Stomach (tissue), 9 donors: Measurements from ENCODE around the gene TMEM130. TPM values are rescaled to one million over a fixed set of nuclear protein-coding genes. Genes with fewer than 3 reads are reported as not detected.
A peak's percentile ranks its signal among the peaks of the same experiment; 100 is the strongest.
"Not testable (repeated sequence)": the region's sequence is repeated elsewhere in the genome, so short reads cannot be mapped to it uniquely, and the experiment has no call there.

Source experiments
- DNase-seq, 2 donors: peaks; one replicate each; pipeline versions ENCODE4 v3.0.0 to v3.0.0-alpha.2; 2013 to 2019
- H3K27ac ChIP-seq, 5 donors: fragments of 200-600 bp in 4 of 5; sonication (generic) in 4 of 5; one replicate each; pipeline ENCODE4 v1.5.1; 2013 to 2019; ENCODE audit warnings: mild to moderate bottlenecking in 1 of 5, moderate library complexity in 1 of 5
- H3K27me3 ChIP-seq, 3 donors: fragments of 200-600 bp; sonication (generic); one replicate each; pipeline ENCODE4 v1.5.1; 2017 to 2019; ENCODE audit warnings: mixed run types in 1 of 3
- H3K36me3 ChIP-seq, 4 donors: fragments of 200-600 bp; sonication (generic); 1 replicate in 3 of 4; 2 replicates in 1 of 4; pipeline ENCODE4 v1.5.1; 2016 to 2019
- H3K4me1 ChIP-seq, 4 donors: fragments of 200-600 bp; sonication (generic); one replicate each; pipeline ENCODE4 v1.5.1; 2016 to 2019
- H3K4me3 ChIP-seq, 4 donors: fragments of 200-600 bp; sonication (generic) in 3 of 4; one replicate each; pipeline ENCODE4 v1.5.1; 2016 to 2019; ENCODE audit warnings: mild to moderate bottlenecking in 1 of 4
- H3K9me3 ChIP-seq, 4 donors: fragments of 200-600 bp; sonication (generic); one replicate each; pipeline ENCODE4 v1.5.1; 2016 to 2019
- EP300 ChIP-seq: sonication (generic); formaldehyde crosslinking; IDR thresholded peaks from one replicate; pipeline ENCODE4 v1.6.1; 2017; ENCODE audit warnings: antibody characterized with exemption
- POLR2A ChIP-seq, 4 donors: fragments of 450-650 bp; IDR thresholded peaks; one replicate each; pipeline ENCODE4 v1.6.1; 2016; ENCODE audit warnings: antibody characterized with exemption in 4 of 4, control low read depth in 2 of 4, mild to moderate bottlenecking in 1 of 4, moderate library complexity in 1 of 4
- POLR2AphosphoS5 ChIP-seq, 3 donors: sonication (generic); formaldehyde crosslinking; IDR thresholded peaks; one replicate each; pipeline ENCODE4 v1.6.1; 2016; ENCODE audit warnings: antibody characterized with exemption in 3 of 3
- WGBS, 5 donors: extraction: QIAGEN DNeasy Blood & Tissue Kit in 3 of 5; methylation state at CpG; one replicate each; pipeline versions ENCODE4 v1.1.5 to v1.1.7; 2013 to 2018; 5-methylcytosine and 5-hydroxymethylcytosine counted together
- intact Hi-C: fragments of 100-400 bp; cut with DNase I; formaldehyde crosslinking; loops from one replicate; pipeline ENCODE4 v1.15.1; 2023; ENCODE audit warnings: low total_unique reads
- polyA plus RNA-seq, 3 donors: library from polyadenylated mRNA; stranded (reverse); fragments of 200-250 nt; gene quantifications; one replicate each; pipeline ENCODE4 v1.2.3, GENCODE V29; 2013
- total RNA-seq, 5 donors: library from RNA; depleted of rRNA; stranded (reverse); fragments of >200 nt; gene quantifications; one replicate each; pipeline versions ENCODE4 v1.1.0 to v1.2.3, GENCODE V29; 2014 to 2016
- TF ChIP-seq, protein P1 (sequence below), 7 experiments: fragments of 450-650 bp in 4 of 7; fragments of 200-600 bp in 3 of 7; sonication (generic) in 3 of 7; IDR thresholded peaks; one replicate each; pipeline ENCODE4 v1.5.1; 2016 to 2019; ENCODE audit warnings: antibody characterized with exemption in 7 of 7, control low read depth in 2 of 7, mild to moderate bottlenecking in 1 of 7
- donor health status: healthy with polysubstance abuse.
- donor health status: Bipolar disorder and iron deficiency.
- donor health status: healthy.

TMEM130 gene
- total and polyA plus RNA-seq, 8 donors: 0.29 to 4.1 (median 0.63) TPM; not detected in 3

DNA sequence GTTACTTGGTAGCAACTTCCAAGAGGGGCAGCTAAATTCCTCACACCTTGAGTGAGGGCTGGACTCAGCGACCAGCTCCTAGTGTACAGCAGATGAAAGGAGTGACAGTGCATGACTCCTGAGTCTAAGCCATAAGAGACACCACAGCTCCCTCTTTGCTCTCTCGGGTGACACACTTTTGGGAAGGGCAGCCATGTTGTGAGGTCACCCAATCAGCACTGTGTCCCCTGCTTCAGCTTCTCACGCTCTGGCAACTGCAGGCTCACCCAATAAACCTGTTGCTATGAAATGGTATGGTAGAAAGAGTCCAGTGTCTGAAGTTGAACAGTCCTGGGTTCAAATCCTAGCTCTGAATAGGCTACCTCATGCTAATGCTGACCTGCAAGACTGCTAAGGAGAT, 20.9 kb downstream of the TMEM130 start:
- Histone ChIP-seq H3K4me3 (no peak overlapping the region), H3K4me1 (no peaks in the 10 kb centered on the region), H3K36me3 (no peaks in the 10 kb centered on the region), H3K27me3 (peaks cover 0 to 6% (median 0%) of the 10 kb centered on the region in 3 donors), H3K9me3 (peaks cover 0 to 22% (median 19%) of the 10 kb centered on the region in 4 donors), H3K27ac (no peak overlapping the region)
- TF ChIP-seq POLR2A (IDR thresholded peaks at IDR 0.05): no peak
- TF ChIP-seq POLR2AphosphoS5 (IDR thresholded peaks at IDR 0.05): no peak
- TF ChIP-seq, protein P1, sequence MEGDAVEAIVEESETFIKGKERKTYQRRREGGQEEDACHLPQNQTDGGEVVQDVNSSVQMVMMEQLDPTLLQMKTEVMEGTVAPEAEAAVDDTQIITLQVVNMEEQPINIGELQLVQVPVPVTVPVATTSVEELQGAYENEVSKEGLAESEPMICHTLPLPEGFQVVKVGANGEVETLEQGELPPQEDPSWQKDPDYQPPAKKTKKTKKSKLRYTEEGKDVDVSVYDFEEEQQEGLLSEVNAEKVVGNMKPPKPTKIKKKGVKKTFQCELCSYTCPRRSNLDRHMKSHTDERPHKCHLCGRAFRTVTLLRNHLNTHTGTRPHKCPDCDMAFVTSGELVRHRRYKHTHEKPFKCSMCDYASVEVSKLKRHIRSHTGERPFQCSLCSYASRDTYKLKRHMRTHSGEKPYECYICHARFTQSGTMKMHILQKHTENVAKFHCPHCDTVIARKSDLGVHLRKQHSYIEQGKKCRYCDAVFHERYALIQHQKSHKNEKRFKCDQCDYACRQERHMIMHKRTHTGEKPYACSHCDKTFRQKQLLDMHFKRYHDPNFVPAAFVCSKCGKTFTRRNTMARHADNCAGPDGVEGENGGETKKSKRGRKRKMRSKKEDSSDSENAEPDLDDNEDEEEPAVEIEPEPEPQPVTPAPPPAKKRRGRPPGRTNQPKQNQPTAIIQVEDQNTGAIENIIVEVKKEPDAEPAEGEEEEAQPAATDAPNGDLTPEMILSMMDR (IDR thresholded peaks at IDR 0.05): no peak
- TF ChIP-seq EP300: no peak
- 84 to 91% (median 86%) methylated on average over 3 of the region's 3 CpGs for WGBS, 5 donors
- no peak for DNase-seq
- intact Hi-C loops: no loop called here

- intact Hi-C loops: loop anchor here (5.0 kb wide), 1 partner anchor 410 kb away; no protein-coding TSS in a partner anchor
- not testable (repeated sequence) for H3K4me1 ChIP-seq
These were observed 27.3 kb downstream of the TMEM130 start for GRCh38 chr7:98842552-98842951.

DNA sequence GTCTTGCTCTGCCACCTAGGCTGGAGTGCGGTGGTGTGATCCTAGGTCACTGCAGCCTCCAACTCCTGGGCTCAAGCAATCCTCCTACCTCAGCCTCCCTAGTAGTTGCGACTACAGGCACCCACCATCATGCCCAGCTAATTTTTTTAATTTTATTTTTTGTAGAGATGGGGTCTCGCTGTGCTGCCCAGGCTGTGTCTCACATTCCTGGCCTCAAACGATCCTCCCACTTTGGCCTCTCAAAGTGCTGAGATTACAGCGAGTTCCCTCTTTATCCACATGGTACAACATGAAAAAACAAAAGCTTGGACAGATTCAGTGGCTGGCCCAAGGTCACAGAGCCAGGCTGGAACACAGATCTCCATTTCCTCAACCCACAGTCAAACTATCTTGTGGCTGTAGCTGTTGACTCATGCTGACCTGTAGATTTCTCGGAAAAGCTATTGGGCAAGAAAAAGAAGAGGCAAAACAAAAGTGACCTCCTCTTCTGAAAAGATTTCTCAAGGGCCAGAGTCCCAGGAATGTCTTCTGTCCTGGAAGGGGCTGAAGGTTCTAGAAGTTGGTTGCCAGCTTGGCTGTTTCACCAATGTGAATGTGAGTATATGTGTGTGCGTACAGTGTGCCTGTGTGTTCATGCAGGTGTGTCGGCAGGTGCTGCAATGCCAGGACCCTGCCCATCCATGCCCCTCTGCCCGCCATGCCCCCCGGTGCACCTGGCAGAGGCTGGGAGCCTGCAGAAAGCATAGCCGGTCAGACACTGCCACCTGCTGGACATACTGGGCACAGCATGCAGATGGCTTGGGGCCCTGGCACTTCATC, 28.4 kb downstream of the TMEM130 start:
- Histone ChIP-seq H3K9me3 (no peaks in the 10 kb centered on the region), H3K36me3 (no peaks in the 10 kb centered on the region), H3K27me3 (peaks cover 0 to 37% (median 0%) of the 10 kb centered on the region in 3 donors), H3K27ac (peak overlapping the region in 1 of 5 donors; percentile 42), H3K4me3 (no peak overlapping the region), H3K4me1 (peaks cover 0 to 7% (median 4%) of the 10 kb centered on the region in 4 donors)
- 35 to 44% (median 40%) methylated on average over 10 to 11 of the region's 11 CpGs for WGBS, 5 donors
- peak; percentile 73 to 78 for DNase-seq
- intact Hi-C loops: loop anchor here (5.0 kb wide), 1 partner anchor 409 kb away; no protein-coding TSS in a partner anchor
- TF ChIP-seq, protein P1 (IDR thresholded peaks at IDR 0.05): peak in 5 of 7 experiments; percentile 91 to 98 (median 92)
- TF ChIP-seq EP300: no peak
- no peak for TF ChIP-seq POLR2AphosphoS5 (IDR thresholded peaks at IDR 0.05)

More at GRCh38 chr7:98842552-98842951, 27.3 kb downstream of the TMEM130 start:
- H3K9me3 ChIP-seq, DNase-seq, H3K27ac ChIP-seq, H3K4me3 ChIP-seq, H3K36me3 ChIP-seq: not testable (repeated sequence)
- peaks cover 0 to 26% (median 0%) of the 10 kb centered on the region in 3 donors for H3K27me3 ChIP-seq
- WGBS, 5 donors: 74 to 85% (median 77%) methylated on average over 2 of the region's 2 CpGs

- H3K27ac ChIP-seq: peak overlapping the region in 1 of 5 donors; percentile 42
- H3K4me3 ChIP-seq: no peak overlapping the region
- H3K27me3 ChIP-seq: peaks cover 0 to 40% (median 0%) of the 10 kb centered on the region in 3 donors
- no peaks in the 10 kb centered on the region for H3K9me3 ChIP-seq
- 37 to 61% (median 50%) methylated on average over 4 of the region's 4 CpGs for WGBS, 5 donors
- TF ChIP-seq POLR2A (IDR thresholded peaks at IDR 0.05) (no peak), POLR2AphosphoS5 (IDR thresholded peaks at IDR 0.05) (no peak), EP300 (no peak)
- TF ChIP-seq, protein P1 (IDR thresholded peaks at IDR 0.05): no peak
- H3K4me1 ChIP-seq: peaks cover 0 to 7% (median 4%) of the 10 kb centered on the region in 4 donors
- H3K36me3 ChIP-seq: no peaks in the 10 kb centered on the region
- intact Hi-C loops: loop anchor here (5.0 kb wide), 1 partner anchor 408 kb away; no protein-coding TSS in a partner anchor
- DNase-seq: no peak
These were observed 29.1 kb downstream of the TMEM130 start for GRCh38 chr7:98840722-98841121.
